ENCODE data around the gene ZBTB37. TPM values are rescaled to one million over a fixed set of nuclear protein-coding genes. Genes with fewer than 3 reads are reported as not detected.

The ZBTB37 gene
- total and polyA plus RNA-seq, 2 of the 4 experiments (the other 2 are of a cell fraction): 1.0 to 13.1 TPM

GRCh38 chr1:173920861-173921260 is 52.7 kb downstream of the ZBTB37 start:
- H3K9me3 ChIP-seq (ENCODE audit: control insufficient read depth, insufficient read depth, low read length): no peaks in the 10 kb centered on the region
- H3K14ac ChIP-seq (replicated peaks; ENCODE audit: low read depth, low read length): no peak overlapping the region
- H3K9ac ChIP-seq (ENCODE audit: low read depth, low read length): no peak overlapping the region
- H3K9me1 ChIP-seq (ENCODE audit: insufficient read depth, low read length): no peaks in the 10 kb centered on the region
- no peaks in the 10 kb centered on the region for H3K36me3 ChIP-seq (ENCODE audit: control insufficient read depth, insufficient read depth, low read length)
- H2BK120ac ChIP-seq (ENCODE audit: low read depth, low read length): no peak overlapping the region
- no peak overlapping the region for H2AK5ac ChIP-seq (ENCODE audit: low read depth, low read length)
- CTCF ChIA-PET: no interaction called here
- no peak overlapping the region for H3K4me2 ChIP-seq (ENCODE audit: low read depth, low read length)
- TF ChIP-seq MAZ (IDR thresholded peaks at IDR 0.05; ENCODE audit: borderline replicate concordance, low read depth, low read length): no peak
- TF ChIP-seq MXI1 (IDR thresholded peaks at IDR 0.05; ENCODE audit: borderline replicate concordance, low read depth, low read length): no peak
- no peak for TF ChIP-seq ELK1 (IDR thresholded peaks at IDR 0.05; ENCODE audit: borderline replicate concordance, low read depth, low read length)
- TF ChIP-seq, protein P1, sequence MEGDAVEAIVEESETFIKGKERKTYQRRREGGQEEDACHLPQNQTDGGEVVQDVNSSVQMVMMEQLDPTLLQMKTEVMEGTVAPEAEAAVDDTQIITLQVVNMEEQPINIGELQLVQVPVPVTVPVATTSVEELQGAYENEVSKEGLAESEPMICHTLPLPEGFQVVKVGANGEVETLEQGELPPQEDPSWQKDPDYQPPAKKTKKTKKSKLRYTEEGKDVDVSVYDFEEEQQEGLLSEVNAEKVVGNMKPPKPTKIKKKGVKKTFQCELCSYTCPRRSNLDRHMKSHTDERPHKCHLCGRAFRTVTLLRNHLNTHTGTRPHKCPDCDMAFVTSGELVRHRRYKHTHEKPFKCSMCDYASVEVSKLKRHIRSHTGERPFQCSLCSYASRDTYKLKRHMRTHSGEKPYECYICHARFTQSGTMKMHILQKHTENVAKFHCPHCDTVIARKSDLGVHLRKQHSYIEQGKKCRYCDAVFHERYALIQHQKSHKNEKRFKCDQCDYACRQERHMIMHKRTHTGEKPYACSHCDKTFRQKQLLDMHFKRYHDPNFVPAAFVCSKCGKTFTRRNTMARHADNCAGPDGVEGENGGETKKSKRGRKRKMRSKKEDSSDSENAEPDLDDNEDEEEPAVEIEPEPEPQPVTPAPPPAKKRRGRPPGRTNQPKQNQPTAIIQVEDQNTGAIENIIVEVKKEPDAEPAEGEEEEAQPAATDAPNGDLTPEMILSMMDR (conservative IDR thresholded peaks at IDR 0.05; ENCODE audit: low read depth, low read length): no peak
- no peak for TF ChIP-seq NFE2L2 (IDR thresholded peaks at IDR 0.05; ENCODE audit: low read depth, low read length)
- no peak for TF ChIP-seq FOS (IDR thresholded peaks at IDR 0.05; ENCODE audit: low read depth, low read length)
- TF ChIP-seq RAD21 (IDR thresholded peaks at IDR 0.05; ENCODE audit: low read length): no peak
- TF ChIP-seq CHD1 (IDR thresholded peaks at IDR 0.05; ENCODE audit: low read depth, low read length): no peak
- H3K56ac ChIP-seq (ENCODE audit: extremely low read depth, insufficient read depth, low read length): no peak overlapping the region
- H3K23ac ChIP-seq (ENCODE audit: low read depth, low read length): no peak overlapping the region
- no peak overlapping the region for H2AK9ac ChIP-seq (replicated peaks; ENCODE audit: low read depth, low read length, poor library complexity)
- H4K91ac ChIP-seq (ENCODE audit: insufficient read depth, low read depth, low read length): no peak overlapping the region
- no peaks in the 10 kb centered on the region for H3K79me1 ChIP-seq (ENCODE audit: low read depth in 1 of 2, low read length in 2 of 2)
- no peak for DNase-seq
- POLR2A ChIA-PET (ENCODE audit: unreplicated experiment): no interaction called here
- no peak overlapping the region for H3K27ac ChIP-seq (ENCODE audit: insufficient read depth, low read length)
- BruUV-seq (replicated peaks): no TSS peak
- no peak overlapping the region for H3K4me3 ChIP-seq (ENCODE audit: insufficient read depth, low read depth, low read length)
- intact Hi-C loops (cut with micrococcal nuclease) (no loop called here), dilution Hi-C loops (cut with HindIII; ENCODE audit: low sequenced_read_pairs, unreplicated experiment) (no loop called here), in situ Hi-C loops (cut with MboI; ENCODE audit: low sequenced_read_pairs) (no loop called here)
- H4K5ac ChIP-seq (ENCODE audit: low read depth, low read length): no peak overlapping the region
- no peak overlapping the region for H2BK20ac ChIP-seq (ENCODE audit: low read depth, low read length)
- no peak overlapping the region for H2BK5ac ChIP-seq (ENCODE audit: low read depth, low read length, poor library complexity, severe bottlenecking)
- ATAC-seq (ENCODE audit: low read depth): no peak
- no peaks in the 10 kb centered on the region for H3K4me1 ChIP-seq (ENCODE audit: control insufficient read depth, insufficient read depth, low read length)
- no CpG with 5 or more reads among the region's 5 CpGs for WGBS, 2 experiments (ENCODE audit: extremely low coverage in 2 of 2, insufficient read length in 1 of 2)
- no peak overlapping the region for H3K18ac ChIP-seq (ENCODE audit: low read depth, low read length)
- H2AFZ ChIP-seq (replicated peaks; ENCODE audit: low read length, poor library complexity): no peak overlapping the region
- H4K20me1 ChIP-seq (ENCODE audit: insufficient read depth, low read length): no peaks in the 10 kb centered on the region
- no peak overlapping the region for H3K4ac ChIP-seq (ENCODE audit: low read depth, low read length)
- H4K8ac ChIP-seq (ENCODE audit: low read depth in 2 of 2, low read length in 2 of 2): no peak overlapping the region
- H2BK15ac ChIP-seq (ENCODE audit: low read depth, low read length): no peak overlapping the region
- peaks cover 1% of the 10 kb centered on the region; the same call in 1 of the 2 replicates for H3K27me3 ChIP-seq (ENCODE audit: control insufficient read depth, insufficient read depth, low read length)

Data from IMR-90 (cell line).